ENCODE measurements around the gene VPS13D.

VPS13D gene

GRCh38 chr1:12477936-12478611 is 248.2 kb downstream of the VPS13D start:
- DNase-seq, result no peak

- no peak for DNase-seq
Observed at GRCh38 chr1:12478612-12478985, 248.8 kb downstream of the VPS13D start.

DNA sequence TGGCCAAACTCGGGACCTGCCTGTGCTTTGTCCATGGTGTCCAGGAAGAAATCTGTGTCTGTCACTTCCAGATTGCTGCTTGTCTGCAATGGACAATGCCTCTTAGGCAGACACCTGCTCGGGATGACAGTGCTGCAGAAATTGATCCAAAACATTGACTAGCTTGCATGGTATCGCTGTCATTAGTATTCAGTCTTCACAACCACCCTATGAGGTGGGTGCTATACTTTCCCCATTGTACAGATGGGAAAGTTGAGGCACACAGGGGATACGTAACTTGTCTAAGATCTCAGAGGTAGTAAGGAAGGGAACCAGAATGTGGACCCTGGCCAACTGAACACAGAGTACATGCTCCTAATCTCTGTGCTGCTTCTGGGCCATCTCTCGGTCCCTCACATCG is 249.5 kb downstream of the VPS13D start:
- no peak for DNase-seq

- DNase-seq, result no peak
Observed at GRCh38 chr1:12480041-12480440, 250.2 kb downstream of the VPS13D start.

DNA sequence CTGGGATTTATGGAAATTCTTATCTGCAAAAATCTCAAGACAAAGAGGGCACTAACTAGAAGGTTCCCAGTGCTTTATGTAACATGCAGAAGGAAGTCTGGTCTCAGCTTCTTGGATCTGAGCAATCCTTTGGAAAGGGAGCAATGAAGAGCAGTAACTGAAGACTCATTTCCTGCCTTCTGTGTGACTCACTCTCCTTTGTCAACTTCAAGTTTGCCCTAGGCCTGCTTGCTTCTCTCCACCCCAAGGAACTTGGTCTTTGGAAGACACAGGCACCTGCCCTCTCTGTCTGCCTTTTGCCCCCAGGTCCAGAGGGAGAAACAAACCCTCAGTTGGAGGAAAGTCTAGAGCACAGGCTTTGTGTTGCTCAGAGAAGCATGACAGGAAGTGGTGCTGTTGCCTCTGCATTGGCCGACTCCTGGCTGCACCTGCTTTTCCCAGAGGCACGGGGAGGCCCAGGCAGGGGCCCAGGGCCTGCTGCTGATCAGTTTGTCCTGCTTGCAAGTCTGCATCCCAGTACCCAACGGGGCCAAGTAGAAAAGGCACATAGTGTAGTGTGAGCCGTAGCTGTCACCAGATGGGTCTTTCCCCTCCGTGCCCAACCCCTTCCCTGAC is 251.0 kb downstream of the VPS13D start:
- no peak for DNase-seq

DNA sequence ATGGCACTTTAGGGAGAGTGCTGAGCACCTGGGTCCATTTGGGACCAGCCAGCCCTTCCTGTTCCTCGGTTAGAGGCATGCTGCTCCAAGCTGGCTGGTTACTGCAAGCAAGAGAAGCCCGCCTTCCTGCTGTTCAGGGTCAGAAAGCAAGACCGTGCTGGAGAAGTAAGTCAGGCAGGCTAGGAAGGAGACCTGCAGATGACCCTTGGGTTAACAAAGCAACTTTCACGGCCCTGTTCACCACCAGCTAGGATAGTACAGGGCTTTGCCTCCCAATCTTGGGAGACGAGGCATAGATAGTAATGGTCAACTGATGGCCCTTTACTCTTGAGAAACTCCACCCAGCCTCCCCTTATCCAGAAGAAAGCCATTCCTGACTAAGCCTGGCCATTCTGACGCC is 252.1 kb downstream of the VPS13D start:
- no peak for DNase-seq

DNA sequence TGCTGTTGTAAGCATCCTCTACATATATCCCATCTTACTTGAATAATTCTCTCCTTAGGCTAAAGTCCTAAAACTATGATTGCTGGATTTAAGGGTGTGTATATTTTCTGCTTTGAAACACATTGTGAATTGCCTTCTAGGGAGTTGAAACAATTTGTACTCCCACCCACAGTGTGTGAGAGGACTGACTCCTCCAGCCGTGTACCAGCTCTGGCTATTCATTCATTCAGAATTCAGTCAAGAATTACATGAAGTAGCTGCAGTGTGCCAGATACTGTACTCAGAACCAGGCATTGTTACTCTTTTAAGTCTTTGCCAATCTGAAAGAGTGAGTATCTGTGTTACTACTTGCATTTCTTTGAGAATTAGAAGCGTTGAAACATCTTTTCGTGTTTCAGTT is 253.2 kb downstream of the VPS13D start:
- no peak for DNase-seq

GRCh38 chr1:12485231-12486058 is 255.6 kb downstream of the VPS13D start:
- no peak for DNase-seq

GRCh38 chr1:12486059-12486341 is 256.2 kb downstream of the VPS13D start:
- no peak for DNase-seq

GRCh38 chr1:12486401-12487005 is 256.7 kb downstream of the VPS13D start:
- DNase-seq, result no peak

DNA sequence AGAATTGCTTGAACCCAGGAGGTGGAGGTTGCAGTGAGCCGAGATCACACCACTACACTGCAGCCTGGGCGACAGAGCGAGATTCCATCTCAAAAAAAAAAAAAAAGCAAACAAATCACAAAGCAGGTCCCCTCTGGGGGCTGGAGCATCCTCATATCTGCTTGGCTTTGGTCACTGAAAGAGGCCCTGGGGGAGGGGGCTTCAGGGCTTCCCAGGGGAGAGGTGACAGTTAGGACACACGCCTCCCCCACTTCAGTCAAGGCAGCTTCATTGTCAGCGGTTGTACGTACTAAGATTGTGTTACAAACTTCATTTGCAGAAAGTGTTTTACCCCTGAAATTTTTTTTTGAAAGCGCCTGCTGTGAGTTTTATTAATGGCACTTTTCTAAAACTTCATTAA is 257.7 kb downstream of the VPS13D start:
- no peak for DNase-seq

DNA sequence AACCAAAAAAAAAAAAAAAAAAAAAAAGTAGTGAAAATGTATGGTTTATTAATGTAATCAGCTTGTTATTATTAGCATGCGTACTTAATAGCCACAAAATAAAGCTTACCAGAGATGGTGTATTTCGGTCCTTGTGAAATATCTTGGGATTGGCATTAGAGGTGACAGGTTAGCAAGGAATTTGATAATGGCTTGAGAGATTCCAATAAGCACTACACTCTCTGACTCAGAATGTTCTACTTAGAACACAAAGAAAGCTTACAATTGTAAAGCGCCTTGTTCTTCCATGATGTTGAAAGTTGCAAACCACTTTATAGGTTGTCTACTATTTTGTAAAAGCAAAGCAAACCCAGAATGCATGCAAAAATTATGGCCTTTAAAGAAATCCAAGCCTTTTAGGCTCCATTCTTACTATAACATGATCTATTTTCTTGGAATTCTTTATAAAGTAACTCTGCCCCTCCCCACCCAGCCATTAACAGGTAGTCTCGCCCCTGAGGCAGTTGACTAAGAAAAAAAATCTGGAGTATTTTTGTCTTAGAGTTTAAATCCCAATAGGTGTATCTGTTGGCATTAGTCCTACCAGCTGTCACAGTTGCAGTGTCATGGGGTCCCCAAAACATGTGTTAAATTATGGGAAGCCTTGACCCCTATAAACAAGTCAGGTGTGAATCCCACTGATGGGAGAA is 259.0 kb downstream of the VPS13D start:
- DNase-seq, result no peak

DNA sequence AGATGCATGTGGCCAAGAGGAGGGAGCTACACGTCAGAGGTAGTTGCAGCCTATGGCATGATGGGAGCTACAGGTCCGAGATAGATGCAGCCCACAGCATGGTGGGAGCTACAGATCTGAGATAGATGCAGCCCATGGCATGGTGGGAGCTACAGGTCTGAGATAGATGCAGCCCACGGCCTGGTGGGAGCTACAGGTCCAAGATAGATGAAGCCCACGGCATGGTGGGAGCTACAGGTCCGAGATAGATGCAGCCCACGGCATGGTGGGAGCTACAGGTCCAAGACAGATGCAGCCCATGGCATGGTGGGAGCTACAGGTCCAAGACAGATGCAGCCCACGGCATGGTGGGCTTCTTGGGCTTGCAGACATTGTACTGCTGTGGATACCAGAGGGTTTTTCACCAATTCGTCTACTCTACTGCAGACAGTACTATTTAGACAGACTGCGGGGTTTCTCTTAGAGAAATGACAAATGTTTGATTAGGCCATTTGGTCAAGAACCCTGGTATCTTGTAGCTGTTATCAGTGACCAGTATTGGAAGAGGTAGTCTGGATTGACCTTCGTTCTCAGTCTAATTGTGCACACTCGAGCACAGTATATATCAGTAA is 260.8 kb downstream of the VPS13D start:
- no peak for DNase-seq

GRCh38 chr1:12491656-12492055 is 261.8 kb downstream of the VPS13D start:
- DNase-seq, result no peak

DNA sequence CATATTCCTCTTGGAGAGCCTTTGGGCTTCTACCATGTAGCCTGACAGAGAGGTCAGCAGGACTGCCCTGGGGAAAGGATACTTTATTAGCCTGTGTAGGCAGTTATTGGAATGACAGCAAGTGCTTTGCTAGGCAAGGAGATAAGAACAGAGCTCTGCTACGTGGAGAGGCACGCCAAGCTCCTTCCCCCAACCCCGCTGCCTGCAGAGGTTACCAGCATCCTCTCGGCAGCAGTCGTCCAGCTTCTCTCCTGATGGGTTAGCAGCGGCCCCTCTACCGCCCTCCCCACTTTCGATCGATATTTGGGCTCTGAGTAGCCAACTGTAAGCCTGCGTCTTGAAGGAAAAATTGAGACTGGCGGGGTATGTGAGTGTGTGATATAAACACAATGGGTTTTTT is 265.9 kb downstream of the VPS13D start:
- no peak for DNase-seq

DNA sequence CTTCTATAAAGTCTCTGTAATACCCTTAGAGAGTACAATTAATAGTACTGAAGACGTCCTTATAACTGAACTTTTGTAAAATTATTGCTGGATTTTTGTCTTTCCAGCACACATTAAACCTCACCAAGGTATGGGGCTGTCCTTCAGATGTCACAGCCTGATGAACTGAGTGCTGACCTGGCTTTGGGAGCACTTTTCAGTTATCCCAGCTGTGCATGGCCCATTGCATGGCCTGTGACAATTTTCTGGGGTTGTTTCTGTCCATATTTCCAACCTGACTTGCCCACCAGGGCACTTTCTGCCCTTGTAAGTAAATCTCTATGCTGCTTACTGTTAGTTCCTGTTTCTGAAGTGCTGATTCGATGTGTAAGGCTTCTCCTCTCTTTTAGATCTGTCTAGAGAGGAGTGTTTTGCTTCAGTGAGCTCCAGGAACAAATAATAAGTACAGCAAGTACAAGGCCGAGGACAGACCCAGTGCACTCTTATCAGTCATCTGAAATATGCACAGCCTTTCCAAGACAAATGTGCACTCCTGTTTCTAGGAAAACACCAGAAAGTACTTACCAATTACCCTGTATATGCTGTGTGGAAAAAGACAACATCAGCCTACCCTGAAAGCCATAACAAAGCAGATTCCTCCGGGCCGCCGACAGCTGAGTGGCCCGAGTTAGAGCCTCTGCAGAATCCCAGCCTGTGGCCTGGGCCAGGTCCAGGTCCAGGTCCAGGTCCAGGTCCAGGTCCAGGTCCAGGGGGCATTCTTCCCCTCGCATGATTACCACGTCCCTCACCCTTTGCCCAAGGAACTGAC is 266.5 kb downstream of the VPS13D start:
- DNase-seq, result no peak

- DNase-seq, result no peak
Observed at GRCh38 chr1:12499539-12500240, 269.9 kb downstream of the VPS13D start.

GRCh38 chr1:12501661-12502060 is 271.8 kb downstream of the VPS13D start:
- no peak for DNase-seq

GRCh38 chr1:12502336-12503109 is 272.7 kb downstream of the VPS13D start:
- no peak for DNase-seq

GRCh38 chr1:12503709-12504108 is 273.9 kb downstream of the VPS13D start:
- DNase-seq, result no peak

DNA sequence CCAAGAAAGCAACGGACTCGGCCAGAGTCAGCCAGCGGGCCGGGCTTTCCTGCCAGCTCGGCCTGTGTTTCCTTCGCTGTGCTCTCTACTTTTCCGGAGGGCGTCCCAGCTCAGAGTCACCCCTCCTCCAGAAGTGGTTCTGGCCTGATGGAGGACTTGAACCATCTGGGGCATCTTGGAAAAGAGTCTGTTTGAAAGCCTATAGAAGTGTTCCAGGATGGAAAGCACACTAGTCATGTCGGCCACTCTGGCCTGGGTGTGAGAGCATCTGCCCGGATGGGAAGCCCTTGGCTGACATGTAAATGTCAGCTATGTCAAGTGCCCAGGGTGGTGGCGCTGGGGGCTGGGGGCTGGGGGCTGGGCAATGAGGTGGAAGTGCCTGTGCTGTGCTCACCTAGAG is 274.8 kb downstream of the VPS13D start:
- DNase-seq, result no peak
